ENCODE results near the gene PAOX. TPM values are rescaled to one million over a fixed set of nuclear protein-coding genes. Genes with fewer than 3 reads are reported as not detected.

PAOX gene
- total and polyA plus RNA-seq, 2 of the 13 experiments (the other 11 are each of a cell fraction or from before 2014, with no cell fraction given) = 0.49 to 0.77 TPM

DNA sequence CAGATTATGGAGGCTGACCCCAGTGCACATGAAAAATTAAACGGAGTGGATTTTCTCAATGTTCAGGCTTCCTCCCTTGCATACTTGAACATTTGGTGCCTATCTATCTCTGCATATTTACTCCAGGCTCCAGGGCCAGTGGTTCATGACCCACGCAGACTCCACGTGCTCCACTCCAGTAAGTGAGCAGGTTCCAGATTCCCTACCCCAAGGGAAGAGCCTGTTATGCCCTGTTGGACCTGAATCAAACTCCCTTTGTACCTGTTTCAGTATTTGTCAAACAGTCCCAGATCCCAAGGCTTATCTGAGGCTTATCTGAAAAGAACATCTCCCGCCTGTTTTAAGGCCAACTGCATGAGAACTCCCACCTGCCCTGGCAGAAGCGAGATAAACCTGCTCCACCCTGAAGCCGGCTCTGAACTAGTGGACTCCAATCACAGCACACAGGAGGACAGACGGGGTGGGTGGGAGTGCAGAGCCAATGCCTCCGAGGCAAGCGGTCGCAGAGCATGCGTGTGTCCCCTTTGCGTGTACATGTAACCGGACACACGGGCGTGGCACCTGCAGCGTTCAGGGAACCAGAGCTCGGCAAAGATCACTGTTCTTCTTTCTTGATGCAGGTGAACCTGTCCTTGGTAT is 19.0 kb upstream of the PAOX start:
- Histone ChIP-seq H2AFZ (ENCODE audit: low read length) (no peak overlapping the region), H3K4me2 (ENCODE audit: low read depth, low read length) (peak overlapping the region; percentile 95), H3K79me2 (ENCODE audit: insufficient read depth, low read length) (peaks cover 12% of the 10 kb centered on the region), H3K27ac (ENCODE audit: extremely low read length, insufficient read depth, low read length) (peak overlapping the region; percentile 86), H3K27me3 (ENCODE audit: control insufficient read depth in 1 of 2, insufficient read depth in 2 of 2, low read length in 2 of 2) (no peaks in the 10 kb centered on the region), H3K36me3 (replicated peaks in 1 of 2; ENCODE audit: control insufficient read depth in 1 of 2, insufficient read depth in 2 of 2, low read length in 2 of 2) (peaks cover 15 to 36% of the 10 kb centered on the region in 2 experiments; a peak in 4 of 5 replicates), H4K20me1 (ENCODE audit: insufficient read depth, low read length) (0 out of 2 replicates have a peak, but pooled peaks cover 2% of the 10 kb centered on the region), H3K9me3 (ENCODE audit: low read length) (no peaks in the 10 kb centered on the region), H3K4me1 (ENCODE audit: insufficient read depth, low read length) (peaks cover 38% of the 10 kb centered on the region), H3K4me3 (replicated peaks in 1 of 3; ENCODE audit: insufficient read depth in 1 of 3, low read depth in 2 of 3, low read length in 3 of 3) (peak overlapping the region in 1 of 3 experiments; percentile 81; a peak in 2 of 6 replicates), H3K9ac (ENCODE audit: insufficient read depth, low read depth, low read length) (peak overlapping the region; percentile 36; the same call in 1 of the 2 replicates)
- in situ Hi-C loops (cut with HindIII; ENCODE audit: extremely low pct_ligation_motif_present, low pct_unique_long_range_greater_than_20kb) (no loop called here), intact Hi-C loops (cut with micrococcal nuclease; ENCODE audit: unreplicated experiment) (loop anchor here (2.0 kb wide), 1 partner anchor 13 kb away; the partner anchor contains the start of gene ECHS1)
- FAIRE-seq (peak; percentile 72), DNase-seq (ENCODE audit: low spot score) (peak; percentile 42), ATAC-seq (peak; percentile 4; the same call in 2 of the 3 replicates)
- CTCF ChIA-PET (ENCODE audit: low intra/inter-chr PET ratio, low total read pairs) = no interaction called here
- BruUV-seq (replicated peaks) = no TSS peak
- 16% methylated on average over 13 of the region's 17 CpGs for WGBS (ENCODE audit: low lambda C conversion rate)
- POLR2A ChIA-PET = interaction anchor here (1.1 to 5.8 kb wide), 10 partner anchors 8 to 36 kb away, joined by 3 to 124 read pairs (median 14); partner anchors contain the start of genes ECHS1, MTG1, PAOX and PRAP1
- TF ChIP-seq ZNF263 (CRISPR knock-in tag; IDR thresholded peaks at IDR 0.05) (0 out of 2 replicates have a peak, but pooled peaks have one; percentile 21), ZNF670 (CRISPR knock-in tag; IDR thresholded peaks at IDR 0.05; ENCODE audit: borderline replicate concordance) (no peak), ZNF441 (CRISPR knock-in tag; IDR thresholded peaks at IDR 0.05; ENCODE audit: borderline replicate concordance) (no peak), REXO4 (CRISPR knock-in tag; IDR thresholded peaks at IDR 0.05; ENCODE audit: borderline replicate concordance) (no peak), ZFX (CRISPR knock-in tag; IDR thresholded peaks at IDR 0.05; ENCODE audit: low read depth) (0 out of 2 replicates have a peak, but pooled peaks have one; percentile 31), ZMYM2 (CRISPR knock-in tag; IDR thresholded peaks at IDR 0.05) (peak; percentile 42; the same call in 1 of the 2 replicates), ZMYM4 (CRISPR knock-in tag; IDR thresholded peaks at IDR 0.05) (peak; percentile 34; the same call in 1 of the 2 replicates), JUN (CRISPR knock-in tag; IDR thresholded peaks at IDR 0.05) (0 out of 2 replicates have a peak, but pooled peaks have one; percentile 33), HHEX (CRISPR knock-in tag; IDR thresholded peaks at IDR 0.05) (no peak), TFDP2 (CRISPR knock-in tag; IDR thresholded peaks at IDR 0.05) (peak; percentile 89), MTA1 (CRISPR knock-in tag; IDR thresholded peaks at IDR 0.05; ENCODE audit: borderline replicate concordance) (0 out of 2 replicates have a peak, but pooled peaks have one; percentile 56), TGIF2 (CRISPR knock-in tag; IDR thresholded peaks at IDR 0.05) (peak; percentile 57; the same call in 1 of the 2 replicates), ZNF121 (CRISPR knock-in tag; IDR thresholded peaks at IDR 0.05) (0 out of 2 replicates have a peak, but pooled peaks have one; percentile 0), SALL2 (CRISPR knock-in tag; IDR thresholded peaks at IDR 0.05) (peak; percentile 30; the same call in 1 of the 2 replicates), CHCHD3 (CRISPR knock-in tag; IDR thresholded peaks at IDR 0.05) (0 out of 2 replicates have a peak, but pooled peaks have one; percentile 65), EHMT2 (IDR thresholded peaks at IDR 0.05; ENCODE audit: borderline replicate concordance, low read depth, low read length) (0 out of 2 replicates have a peak, but pooled peaks have one; percentile 35), DNMT1 (CRISPR knock-in tag; IDR thresholded peaks at IDR 0.05) (no peak), GABPA (IDR thresholded peaks at IDR 0.05; ENCODE audit: low read depth, low read length) (no peak), GABPA (CRISPR knock-in tag; IDR thresholded peaks at IDR 0.05; ENCODE audit: low read depth) (no peak), HOXA5 (CRISPR knock-in tag; IDR thresholded peaks at IDR 0.05) (no peak)
- TF ChIP-seq, protein P1, sequence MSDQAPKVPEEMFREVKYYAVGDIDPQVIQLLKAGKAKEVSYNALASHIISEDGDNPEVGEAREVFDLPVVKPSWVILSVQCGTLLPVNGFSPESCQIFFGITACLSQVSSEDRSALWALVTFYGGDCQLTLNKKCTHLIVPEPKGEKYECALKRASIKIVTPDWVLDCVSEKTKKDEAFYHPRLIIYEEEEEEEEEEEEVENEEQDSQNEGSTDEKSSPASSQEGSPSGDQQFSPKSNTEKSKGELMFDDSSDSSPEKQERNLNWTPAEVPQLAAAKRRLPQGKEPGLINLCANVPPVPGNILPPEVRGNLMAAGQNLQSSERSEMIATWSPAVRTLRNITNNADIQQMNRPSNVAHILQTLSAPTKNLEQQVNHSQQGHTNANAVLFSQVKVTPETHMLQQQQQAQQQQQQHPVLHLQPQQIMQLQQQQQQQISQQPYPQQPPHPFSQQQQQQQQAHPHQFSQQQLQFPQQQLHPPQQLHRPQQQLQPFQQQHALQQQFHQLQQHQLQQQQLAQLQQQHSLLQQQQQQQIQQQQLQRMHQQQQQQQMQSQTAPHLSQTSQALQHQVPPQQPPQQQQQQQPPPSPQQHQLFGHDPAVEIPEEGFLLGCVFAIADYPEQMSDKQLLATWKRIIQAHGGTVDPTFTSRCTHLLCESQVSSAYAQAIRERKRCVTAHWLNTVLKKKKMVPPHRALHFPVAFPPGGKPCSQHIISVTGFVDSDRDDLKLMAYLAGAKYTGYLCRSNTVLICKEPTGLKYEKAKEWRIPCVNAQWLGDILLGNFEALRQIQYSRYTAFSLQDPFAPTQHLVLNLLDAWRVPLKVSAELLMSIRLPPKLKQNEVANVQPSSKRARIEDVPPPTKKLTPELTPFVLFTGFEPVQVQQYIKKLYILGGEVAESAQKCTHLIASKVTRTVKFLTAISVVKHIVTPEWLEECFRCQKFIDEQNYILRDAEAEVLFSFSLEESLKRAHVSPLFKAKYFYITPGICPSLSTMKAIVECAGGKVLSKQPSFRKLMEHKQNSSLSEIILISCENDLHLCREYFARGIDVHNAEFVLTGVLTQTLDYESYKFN (CRISPR knock-in tag; conservative IDR thresholded peaks at IDR 0.05) = peak; percentile 66

Measured in HepG2 (cell line).